ENCODE data around the gene PTPRN2. TPM values are rescaled to one million over a fixed set of nuclear protein-coding genes. Genes with fewer than 3 reads are reported as not detected.

Gene PTPRN2
- total and polyA plus RNA-seq, 2 of the 8 experiments (the other 6 are each of a cell fraction or from before 2014, with no cell fraction given): 2.6 to 4.5 TPM

- POLR2A ChIA-PET (ENCODE audit: partially characterized antibody): no interaction called here
Measured at GRCh38 chr7:157616426-157616825, 971.2 kb downstream of the PTPRN2 start.

More at GRCh38 chr7:157616426-157616825, 971.2 kb downstream of the PTPRN2 start:
- Histone ChIP-seq H4K8ac (ENCODE audit: extremely low read depth, insufficient read depth, low read length) (no peak overlapping the region), H3K23ac (ENCODE audit: insufficient read length) (no peak overlapping the region), H4K91ac (replicated peaks; ENCODE audit: insufficient read length, low read length) (no peak overlapping the region), H3K4me1 (replicated peaks in 1 of 4; ENCODE audit: control insufficient read depth in 3 of 4, insufficient read depth in 4 of 4, low read length in 3 of 4) (no peaks in the 10 kb centered on the region), H3K9ac (replicated peaks in 1 of 4; ENCODE audit: extremely low read depth in 1 of 4, low read depth in 3 of 4, low read length in 3 of 4) (no peak overlapping the region), H4K5ac (ENCODE audit: insufficient read length, low read depth, low read length) (no peak overlapping the region), H3K79me2 (ENCODE audit: control insufficient read depth in 1 of 2, insufficient read depth in 2 of 2, low read length in 2 of 2) (no peaks in the 10 kb centered on the region), H3K27me3 (replicated peaks in 1 of 4; ENCODE audit: control insufficient read depth in 3 of 4, extremely low read depth in 1 of 4, insufficient read depth in 3 of 4, low read length in 3 of 4) (no peaks in the 10 kb centered on the region; a peak in 3 of 7 replicates), H4K20me1 (replicated peaks in 1 of 2; ENCODE audit: control insufficient read depth in 1 of 2, insufficient read depth in 2 of 2, low read length in 2 of 2) (no peaks in the 10 kb centered on the region), H3K36me3 (ENCODE audit: control insufficient read depth in 2 of 4, insufficient read depth in 4 of 4, low read length in 3 of 4) (no peaks in the 10 kb centered on the region), H2BK12ac (ENCODE audit: low read depth, low read length) (no peak overlapping the region), H2AFZ (ENCODE audit: low read length) (no peak overlapping the region), H3K23me2 (ENCODE audit: low read depth, low read length) (no peaks in the 10 kb centered on the region), H3K18ac (ENCODE audit: extremely low read depth, low read length) (no peak overlapping the region), H2BK120ac (replicated peaks; ENCODE audit: low read depth, low read length) (no peak overlapping the region), H3K79me1 (ENCODE audit: low read depth, low read length) (no peaks in the 10 kb centered on the region), H2AK5ac (ENCODE audit: low read depth, low read length) (no peak overlapping the region), H3K4me3 (ENCODE audit: extremely low read depth in 1 of 4, insufficient read depth in 2 of 4, low read depth in 3 of 4, low read length in 4 of 4) (no peak overlapping the region), H3K14ac (ENCODE audit: insufficient read length) (no peak overlapping the region), H3K56ac (replicated peaks; ENCODE audit: insufficient read length, low read depth, low read length) (no peak overlapping the region), H2BK15ac (ENCODE audit: low read length) (no peak overlapping the region), H2BK20ac (ENCODE audit: low read length) (no peak overlapping the region), H3K4me2 (ENCODE audit: insufficient read depth in 1 of 2, low read depth in 2 of 2, low read length in 2 of 2) (no peak overlapping the region), H3K4ac (replicated peaks; ENCODE audit: insufficient read length, low read depth, low read length) (no peak overlapping the region), H3K9me3 (ENCODE audit: insufficient read depth in 2 of 2, low read depth in 1 of 2, low read length in 1 of 2) (no peaks in the 10 kb centered on the region; a peak in 1 of 4 replicates), H2BK5ac (ENCODE audit: low read depth, low read length) (no peak overlapping the region), H3K27ac (ENCODE audit: low read depth, low read length) (no peak overlapping the region)
- CTCF ChIA-PET (ENCODE audit: partially characterized antibody): interaction anchor here (0.7 to 1.4 kb wide), 2 partner anchors 11 to 21 kb away, joined by 3 read pairs; no protein-coding TSS in a partner anchor
- 91% methylated on average over 4 of the region's 4 CpGs; no CpG with 5 or more reads in 1 of the 2 experiments for WGBS, 2 experiments (ENCODE audit: extremely low coverage in 1 of 2, insufficient coverage in 1 of 2, insufficient read length in 1 of 2, insufficient replicate concordance in 2 of 2, low coverage in 1 of 2, low lambda C conversion rate in 2 of 2, missing lambda C conversion rate in 1 of 2)
- FAIRE-seq (no peak), DNase-seq (ENCODE audit: low read depth in 1 of 2, low spot score in 2 of 2) (no peak)
- TF ChIP-seq RAD21 (IDR thresholded peaks at IDR 0.05 in 1 of 2, conservative IDR thresholded peaks at IDR 0.05 in 1 of 2; ENCODE audit: low read depth in 2 of 2, low read length in 2 of 2) (no peak), TAF1 (IDR thresholded peaks at IDR 0.05; ENCODE audit: low read depth, low read length) (no peak)
- TF ChIP-seq, protein P1, sequence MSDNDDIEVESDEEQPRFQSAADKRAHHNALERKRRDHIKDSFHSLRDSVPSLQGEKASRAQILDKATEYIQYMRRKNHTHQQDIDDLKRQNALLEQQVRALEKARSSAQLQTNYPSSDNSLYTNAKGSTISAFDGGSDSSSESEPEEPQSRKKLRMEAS (IDR thresholded peaks at IDR 0.05): no peak

Data from H1 (cell line).